ENCODE data around the gene ATP5ME. TPM values are rescaled to one million over a fixed set of nuclear protein-coding genes. Genes with fewer than 3 reads are reported as not detected.

ATP5ME gene
- total and polyA plus RNA-seq, 2 of the 13 experiments (the other 11 are each of a cell fraction or from before 2014, with no cell fraction given) = 305 to 753 TPM

GRCh38 chr4:682490-683172 lies 8.6 kb upstream of the ATP5ME start (continued):
- TF ChIP-seq, protein P1, sequence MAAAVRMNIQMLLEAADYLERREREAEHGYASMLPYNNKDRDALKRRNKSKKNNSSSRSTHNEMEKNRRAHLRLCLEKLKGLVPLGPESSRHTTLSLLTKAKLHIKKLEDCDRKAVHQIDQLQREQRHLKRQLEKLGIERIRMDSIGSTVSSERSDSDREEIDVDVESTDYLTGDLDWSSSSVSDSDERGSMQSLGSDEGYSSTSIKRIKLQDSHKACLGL (CRISPR knock-in tag; IDR thresholded peaks at IDR 0.05) = 0 out of 2 replicates have a peak, but pooled peaks have one; percentile 13

GRCh38 chr4:681736-682451 lies 7.8 kb upstream of the ATP5ME start:
- Histone ChIP-seq H3K4me3 (replicated peaks in 1 of 3; ENCODE audit: insufficient read depth in 1 of 3, low read depth in 2 of 3, low read length in 3 of 3) (peak overlapping the region; percentile 38 to 74 (median 64); a peak in 4 of 6 replicates), H3K36me3 (replicated peaks in 1 of 2; ENCODE audit: control insufficient read depth in 1 of 2, insufficient read depth in 2 of 2, low read length in 2 of 2) (no peaks in the 10 kb centered on the region), H3K4me2 (ENCODE audit: low read depth, low read length) (peak overlapping the region; percentile 79), H3K27me3 (ENCODE audit: control insufficient read depth in 1 of 2, insufficient read depth in 2 of 2, low read length in 2 of 2) (0 out of 5 replicates have a peak, but pooled peaks cover 0 to 1% of the 10 kb centered on the region in 2 experiments), H2AFZ (ENCODE audit: low read length) (no peak overlapping the region), H3K9ac (ENCODE audit: insufficient read depth, low read depth, low read length) (peak overlapping the region; percentile 55), H3K4me1 (ENCODE audit: insufficient read depth, low read length) (peaks cover 87% of the 10 kb centered on the region), H3K9me3 (ENCODE audit: low read length) (no peaks in the 10 kb centered on the region), H3K27ac (ENCODE audit: extremely low read length, insufficient read depth, low read length) (peak overlapping the region; percentile 11), H3K79me2 (ENCODE audit: insufficient read depth, low read length) (no peaks in the 10 kb centered on the region), H4K20me1 (ENCODE audit: insufficient read depth, low read length) (no peaks in the 10 kb centered on the region)
- WGBS (ENCODE audit: low lambda C conversion rate) = no CpG with 5 or more reads among the region's 58 CpGs
- no peak for FAIRE-seq
- no TSS peak for BruUV-seq (replicated peaks)
- POLR2A ChIA-PET = no interaction called here
- intact Hi-C loops (cut with micrococcal nuclease; ENCODE audit: unreplicated experiment) (no loop called here), in situ Hi-C loops (cut with HindIII; ENCODE audit: extremely low pct_ligation_motif_present, low pct_unique_long_range_greater_than_20kb) (no loop called here)
- ATAC-seq = peak; percentile 12
- CTCF ChIA-PET (ENCODE audit: low intra/inter-chr PET ratio, low total read pairs) = no interaction called here
- peak; percentile 62 for DNase-seq (ENCODE audit: low spot score)
- TF ChIP-seq GATAD2A (CRISPR knock-in tag; IDR thresholded peaks at IDR 0.05) (peak; percentile 38; the same call in 1 of the 2 replicates), NCOR1 (IDR thresholded peaks at IDR 0.05; ENCODE audit: borderline replicate concordance, low read length) (no peak), ZNF850 (CRISPR knock-in tag; conservative IDR thresholded peaks at IDR 0.05) (no peak), AGO1 (IDR thresholded peaks at IDR 0.05; ENCODE audit: low read depth, low read length, poor library complexity, severe bottlenecking) (peak; percentile 87), KDM5B (CRISPR knock-in tag; IDR thresholded peaks at IDR 0.05; ENCODE audit: borderline replicate concordance) (0 out of 2 replicates have a peak, but pooled peaks have one; percentile 54), AKAP8 (CRISPR knock-in tag; IDR thresholded peaks at IDR 0.05) (peak; percentile 85; the same call in 1 of the 2 replicates), FOXC1 (CRISPR knock-in tag; IDR thresholded peaks at IDR 0.05; ENCODE audit: borderline replicate concordance) (0 out of 2 replicates have a peak, but pooled peaks have one; percentile 17), ZNF263 (CRISPR knock-in tag; IDR thresholded peaks at IDR 0.05) (peak; percentile 84), CHD2 (IDR thresholded peaks at IDR 0.05; ENCODE audit: low read depth, low read length) (no peak), PBX2 (CRISPR knock-in tag; IDR thresholded peaks at IDR 0.05) (no peak), ZBTB20 (CRISPR knock-in tag; IDR thresholded peaks at IDR 0.05; ENCODE audit: borderline replicate concordance, low read depth) (0 out of 2 replicates have a peak, but pooled peaks have one; percentile 32), ZNF567 (CRISPR knock-in tag; IDR thresholded peaks at IDR 0.05; ENCODE audit: borderline replicate concordance) (no peak), ZNF784 (CRISPR knock-in tag; IDR thresholded peaks at IDR 0.05; ENCODE audit: borderline replicate concordance) (0 out of 2 replicates have a peak, but pooled peaks have one; percentile 54), ZBTB3 (CRISPR knock-in tag; IDR thresholded peaks at IDR 0.05; ENCODE audit: borderline replicate concordance, low read depth) (peak; percentile 99), SAP130 (CRISPR knock-in tag; IDR thresholded peaks at IDR 0.05; ENCODE audit: low read depth) (peak; percentile 41)
- TF ChIP-seq, protein P2, sequence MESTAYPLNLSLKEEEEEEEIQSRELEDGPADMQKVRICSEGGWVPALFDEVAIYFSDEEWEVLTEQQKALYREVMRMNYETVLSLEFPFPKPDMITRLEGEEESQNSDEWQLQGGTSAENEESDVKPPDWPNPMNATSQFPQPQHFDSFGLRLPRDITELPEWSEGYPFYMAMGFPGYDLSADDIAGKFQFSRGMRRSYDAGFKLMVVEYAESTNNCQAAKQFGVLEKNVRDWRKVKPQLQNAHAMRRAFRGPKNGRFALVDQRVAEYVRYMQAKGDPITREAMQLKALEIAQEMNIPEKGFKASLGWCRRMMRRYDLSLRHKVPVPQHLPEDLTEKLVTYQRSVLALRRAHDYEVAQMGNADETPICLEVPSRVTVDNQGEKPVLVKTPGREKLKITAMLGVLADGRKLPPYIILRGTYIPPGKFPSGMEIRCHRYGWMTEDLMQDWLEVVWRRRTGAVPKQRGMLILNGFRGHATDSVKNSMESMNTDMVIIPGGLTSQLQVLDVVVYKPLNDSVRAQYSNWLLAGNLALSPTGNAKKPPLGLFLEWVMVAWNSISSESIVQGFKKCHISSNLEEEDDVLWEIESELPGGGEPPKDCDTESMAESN (CRISPR knock-in tag; conservative IDR thresholded peaks at IDR 0.05) = peak; percentile 57; the same call in 1 of the 2 replicates

Data from HepG2 (cell line).